Spleen (tissue), 7 donors: ENCODE measurements around the gene NCL.

ENCODE experiments used
- CTCF ChIP-seq, 11 experiments: fragments of 200-600 bp in 7 of 11; fragments of 450-650 bp in 4 of 11; sonication (generic) in 4 of 11; IDR thresholded peaks in 8 of 11; conservative IDR thresholded peaks in 3 of 11; 1 replicate in 7 of 11; 2 replicates in 4 of 11; pipeline versions ENCODE4 v1.4.0 to v1.8.0; 2016 to 2021; ENCODE audit warnings: antibody characterized with exemption in 11 of 11, inconsistent platforms in 4 of 11, mild to moderate bottlenecking in 1 of 11
- POLR2A ChIP-seq, 3 donors: fragments of 450-650 bp; IDR thresholded peaks; one replicate each; pipeline ENCODE4 v1.5.1; 2017; ENCODE audit warnings: antibody characterized with exemption in 3 of 3, mild to moderate bottlenecking in 1 of 3
- donor health status: DM: no; HTN: no; CAD: no; lungs with moderate emphysema.
- donor health status: DM: no; HTN: no; CAD: no.
- donor health status: DM: no; HTN: no; CAD: no.

DNA sequence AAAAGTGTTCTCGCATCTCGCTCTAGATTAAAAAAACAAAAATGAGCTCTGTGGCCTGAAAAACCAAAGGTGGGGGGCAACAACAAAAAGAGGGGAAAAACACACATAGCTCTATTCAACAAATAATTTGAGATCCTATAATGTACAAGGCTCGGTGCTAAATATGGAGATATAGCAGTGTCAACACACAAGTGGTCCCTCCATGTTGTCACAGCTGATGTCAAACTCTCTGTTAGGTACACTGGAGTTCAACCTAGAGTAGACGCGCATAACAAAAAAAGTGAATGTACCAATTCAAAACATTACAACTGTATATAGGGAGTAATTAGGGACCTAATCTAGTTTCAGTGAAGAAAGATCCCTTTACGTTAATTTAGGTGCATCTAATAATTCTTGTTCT is 5.9 kb downstream of the NCL start:
- TF ChIP-seq CTCF (IDR thresholded peaks at IDR 0.05 in 8 of 11, conservative IDR thresholded peaks at IDR 0.05 in 3 of 11) = no peak
- TF ChIP-seq POLR2A (IDR thresholded peaks at IDR 0.05) = no peak
